Measurements from ENCODE around the gene CIC.

GRCh38 chr19:42295342-42295741, 26.3 kb downstream of the CIC start:
- TF ChIP-seq CTCF (IDR thresholded peaks at IDR 0.05; ENCODE audit: insufficient read depth, low read length, poor library complexity, severe bottlenecking) (no peak), EZH2phosphoT487 (conservative IDR thresholded peaks at IDR 0.05; ENCODE audit: low read length) (no peak)
